GM23338 (cell line): ENCODE results near the gene HCK. TPM values are rescaled to one million over a fixed set of nuclear protein-coding genes. Genes with fewer than 3 reads are reported as not detected.

Source experiments
- ATAC-seq: fragments of 200-7000 bp; cut with Tn5 transposase; 3 replicates; pipeline ENCODE4 v1.9.1; 2020
- DNase-seq: peaks from one replicate; pipeline ENCODE4 v3.0.0-alpha.2; 2015; ENCODE audit warnings: low spot score
- H2AFZ ChIP-seq: fragments of 200-600 bp; sonication (generic); 2 replicates; pipeline ENCODE4 v1.8.0; 2016; ENCODE audit warnings: antibody characterized with exemption, mild to moderate bottlenecking, moderate library complexity
- H3F3A ChIP-seq: fragments of 200-600 bp; sonication (generic); replicated peaks from 2 replicates; pipeline ENCODE4 v1.8.0; 2017; ENCODE audit warnings: antibody characterized with exemption, mixed run types, low read depth
- H3K27ac ChIP-seq: fragments of 200-600 bp; sonication (generic); 2 replicates; pipeline ENCODE4 v1.6.1; 2016; ENCODE audit warnings: low read depth
- H3K27me3 ChIP-seq: fragments of 200-600 bp; sonication (generic); 2 replicates; pipeline ENCODE4 v1.8.0; 2016; ENCODE audit warnings: mild to moderate bottlenecking, mixed run types, moderate library complexity; ENCODE audit not compliant: insufficient read depth
- H3K36me3 ChIP-seq: fragments of 200-600 bp; sonication (generic); 2 replicates; pipeline ENCODE4 v1.8.0; 2016; ENCODE audit warnings: mild to moderate bottlenecking; ENCODE audit not compliant: insufficient read depth
- H3K4me1 ChIP-seq: fragments of 200-600 bp; sonication (generic); 2 replicates; pipeline ENCODE4 v1.8.0; 2016; ENCODE audit warnings: mild to moderate bottlenecking, moderate library complexity; ENCODE audit not compliant: insufficient read depth
- H3K4me2 ChIP-seq: fragments of 200-600 bp; sonication (generic); 2 replicates; pipeline ENCODE4 v1.7.1; 2017; ENCODE audit warnings: mixed run types
- H3K4me3 ChIP-seq: fragments of 200-600 bp; sonication (generic); 2 replicates; pipeline ENCODE4 v1.6.1; 2016; ENCODE audit warnings: mixed run types
- H3K79me2 ChIP-seq: fragments of 200-600 bp; sonication (generic); replicated peaks from 2 replicates; pipeline ENCODE4 v1.8.0; 2017; ENCODE audit warnings: mild to moderate bottlenecking; ENCODE audit not compliant: insufficient read depth
- H3K9me2 ChIP-seq: fragments of 200-600 bp; sonication (generic); 2 replicates; pipeline ENCODE4 v1.8.0; 2017; ENCODE audit not compliant: insufficient read depth
- H4K20me1 ChIP-seq: fragments of 200-600 bp; sonication (generic); replicated peaks from 2 replicates; pipeline ENCODE4 v1.8.0; 2017; ENCODE audit warnings: mild to moderate bottlenecking; ENCODE audit not compliant: insufficient read depth
- H3K27ac Mint-ChIP-seq: 2 replicates; pipeline ENCODE4 v1.8.0; 2020; ENCODE audit warnings: inconsistent platforms, mild to moderate bottlenecking, moderate library complexity, mixed read lengths
- H3K27me3 Mint-ChIP-seq: 3 replicates; pipeline ENCODE4 v1.8.0; 2022; ENCODE audit warnings: low read depth, mild to moderate bottlenecking, moderate library complexity, mixed read lengths, inconsistent platforms; ENCODE audit not compliant: insufficient read depth, poor library complexity
- H3K36me3 Mint-ChIP-seq: 3 replicates; pipeline ENCODE4 v1.8.0; 2021; ENCODE audit warnings: low read depth, mild to moderate bottlenecking, inconsistent platforms, moderate library complexity, mixed read lengths
- H3K4me1 Mint-ChIP-seq: 3 replicates; pipeline ENCODE4 v1.8.0; 2020; ENCODE audit warnings: mild to moderate bottlenecking, inconsistent platforms, mixed read lengths
- H3K4me3 Mint-ChIP-seq: 3 replicates; pipeline ENCODE4 v1.8.0; 2021; ENCODE audit warnings: moderate library complexity, mild to moderate bottlenecking, inconsistent platforms, mixed read lengths
- H3K9me3 Mint-ChIP-seq: 3 replicates; pipeline ENCODE4 v1.8.0; 2020; ENCODE audit warnings: moderate library complexity, mild to moderate bottlenecking, inconsistent platforms, mixed read lengths
- CREB1 ChIP-seq: fragments of 250-450 bp; sonication (Bioruptor Pico); IDR thresholded peaks from 2 replicates; pipeline ENCODE4 v1.5.0; 2020; ENCODE audit warnings: low read depth, mild to moderate bottlenecking, moderate library complexity
- JUNB ChIP-seq: IDR thresholded peaks from one replicate; pipeline ENCODE4 v1.6.1; 2016; ENCODE audit warnings: antibody characterized with exemption; ENCODE audit not compliant: unreplicated experiment
- NANOG ChIP-seq: IDR thresholded peaks from 2 replicates; pipeline ENCODE4 v1.6.1; 2016; ENCODE audit warnings: antibody characterized with exemption, borderline replicate concordance
- POLR2AphosphoS5 ChIP-seq: IDR thresholded peaks from 2 replicates; pipeline ENCODE4 v1.6.1; 2016; ENCODE audit warnings: antibody characterized with exemption, low read depth
- ZNF114 ChIP-seq: fragments of 250-450 bp; sonication (Bioruptor Pico); IDR thresholded peaks from 2 replicates; pipeline ENCODE4 v1.5.0; 2020; ENCODE audit warnings: mild to moderate bottlenecking, moderate library complexity
- ZNF331 ChIP-seq: fragments of 250-450 bp; sonication (Bioruptor Pico); IDR thresholded peaks from 2 replicates; pipeline ENCODE4 v1.5.0; 2020; ENCODE audit warnings: low read depth, mild to moderate bottlenecking, moderate library complexity
- polyA plus RNA-seq: library from polyadenylated mRNA; unstranded; fragments of >200 nt; fragmentation: Nextera tagmentation; extraction: Ambion mirVana; gene quantifications from 2 replicates; pipeline ENCODE4 v1.2.1, GENCODE V29; 2016
- total RNA-seq: library from RNA; depleted of rRNA; stranded (reverse); fragments of >200 nt; shearing (Covaris generic); gene quantifications from 2 replicates; pipeline ENCODE4 v1.2.3, GENCODE V29; 2014
- TF ChIP-seq, protein P1 (sequence below): fragments of 250-450 bp; sonication (Bioruptor Pico); IDR thresholded peaks from 2 replicates; pipeline ENCODE4 v1.5.0; 2020; ENCODE audit warnings: mild to moderate bottlenecking, moderate library complexity
- TF ChIP-seq, protein P2 (sequence below), 2 experiments: fragments of 200-600 bp in 1 of 2; sonication (generic) in 1 of 2; conservative IDR thresholded peaks; 2 replicates each; pipeline versions ENCODE4 v1.5.1 to v1.6.1; 2016 to 2017; ENCODE audit warnings: antibody characterized with exemption in 2 of 2, low read depth in 2 of 2, mild to moderate bottlenecking in 2 of 2, moderate library complexity in 1 of 2

The HCK gene
- total and polyA plus RNA-seq, 2 experiments from 2014 or later, result 0.97 TPM; not detected in 1

DNA sequence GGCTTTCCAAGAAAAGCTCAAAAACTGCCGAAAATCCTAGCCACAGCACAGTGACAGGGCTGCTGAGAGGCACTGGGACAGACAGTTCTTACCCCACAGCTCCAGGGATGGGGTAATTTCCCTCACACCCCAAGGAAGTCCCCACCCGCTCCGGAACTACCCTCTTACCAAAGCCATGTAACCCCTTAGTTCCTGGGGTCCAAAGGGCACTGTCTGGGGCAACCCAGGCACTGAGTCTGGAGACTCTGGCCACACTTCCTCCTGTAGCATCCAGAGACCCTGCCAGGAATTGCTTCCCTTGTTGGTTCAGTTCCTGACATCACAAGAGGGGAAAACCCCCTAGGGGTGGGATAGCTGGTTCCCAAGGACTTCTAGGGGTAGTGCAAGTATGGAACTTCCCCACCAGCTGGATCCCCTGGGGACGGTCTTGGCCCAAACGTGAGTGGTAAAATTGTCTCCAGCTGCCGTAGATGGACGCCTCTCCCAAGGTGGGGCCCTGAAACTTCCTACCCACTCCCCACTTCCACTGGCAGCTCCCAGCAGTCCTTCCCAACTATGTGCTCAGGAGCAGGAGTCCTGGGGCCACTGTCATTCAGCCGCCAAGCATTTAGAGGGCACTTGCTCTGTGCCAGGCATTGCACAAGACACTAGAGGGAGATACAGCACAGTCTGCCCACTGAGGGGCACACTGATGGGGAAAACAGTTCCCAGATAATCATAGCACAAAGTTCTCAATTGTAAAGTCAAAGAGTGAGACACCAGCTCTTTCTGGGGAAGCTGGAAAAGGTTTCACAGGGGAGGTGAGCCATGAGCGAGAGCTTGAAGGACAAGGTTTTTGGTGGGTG, 17.2 kb upstream of the HCK start:
- no peak overlapping the region for H3K27ac ChIP-seq
- Mint-ChIP-seq H3K27ac (no peak overlapping the region), H3K4me3 (no peak overlapping the region)

DNA sequence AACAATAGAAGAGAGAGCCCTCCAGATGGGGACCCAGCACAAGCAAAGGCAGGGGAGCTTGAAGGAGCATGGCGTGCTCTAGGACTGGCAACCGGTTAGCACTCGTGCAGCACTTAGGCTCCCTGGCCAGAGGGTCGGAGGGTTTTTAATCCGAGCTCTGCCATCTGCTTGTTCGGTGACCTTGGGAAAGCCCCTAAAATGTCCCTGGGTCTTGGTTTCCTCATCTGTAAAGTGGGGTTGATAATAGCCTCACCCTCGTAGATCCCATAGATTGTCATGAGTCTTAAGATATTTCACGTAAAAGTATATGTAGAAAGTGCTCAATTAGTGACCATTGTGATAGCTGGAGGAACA, 16.6 kb upstream of the HCK start:
- peaks cover 18% of the 10 kb centered on the region for H3K9me3 Mint-ChIP-seq
- no peak overlapping the region for H3K27ac ChIP-seq
- H3K4me1 Mint-ChIP-seq, result peaks cover 20% of the 10 kb centered on the region
- peaks cover under 1% of the 10 kb centered on the region for H3F3A ChIP-seq
- peaks cover 5% of the 10 kb centered on the region for H3K27me3 Mint-ChIP-seq
- TF ChIP-seq ZNF114 (no peak), ZNF331 (CRISPR knock-in tag) (no peak), CREB1 (CRISPR knock-in tag) (no peak), JUNB (no peak), POLR2AphosphoS5 (no peak)
- TF ChIP-seq, protein P1, sequence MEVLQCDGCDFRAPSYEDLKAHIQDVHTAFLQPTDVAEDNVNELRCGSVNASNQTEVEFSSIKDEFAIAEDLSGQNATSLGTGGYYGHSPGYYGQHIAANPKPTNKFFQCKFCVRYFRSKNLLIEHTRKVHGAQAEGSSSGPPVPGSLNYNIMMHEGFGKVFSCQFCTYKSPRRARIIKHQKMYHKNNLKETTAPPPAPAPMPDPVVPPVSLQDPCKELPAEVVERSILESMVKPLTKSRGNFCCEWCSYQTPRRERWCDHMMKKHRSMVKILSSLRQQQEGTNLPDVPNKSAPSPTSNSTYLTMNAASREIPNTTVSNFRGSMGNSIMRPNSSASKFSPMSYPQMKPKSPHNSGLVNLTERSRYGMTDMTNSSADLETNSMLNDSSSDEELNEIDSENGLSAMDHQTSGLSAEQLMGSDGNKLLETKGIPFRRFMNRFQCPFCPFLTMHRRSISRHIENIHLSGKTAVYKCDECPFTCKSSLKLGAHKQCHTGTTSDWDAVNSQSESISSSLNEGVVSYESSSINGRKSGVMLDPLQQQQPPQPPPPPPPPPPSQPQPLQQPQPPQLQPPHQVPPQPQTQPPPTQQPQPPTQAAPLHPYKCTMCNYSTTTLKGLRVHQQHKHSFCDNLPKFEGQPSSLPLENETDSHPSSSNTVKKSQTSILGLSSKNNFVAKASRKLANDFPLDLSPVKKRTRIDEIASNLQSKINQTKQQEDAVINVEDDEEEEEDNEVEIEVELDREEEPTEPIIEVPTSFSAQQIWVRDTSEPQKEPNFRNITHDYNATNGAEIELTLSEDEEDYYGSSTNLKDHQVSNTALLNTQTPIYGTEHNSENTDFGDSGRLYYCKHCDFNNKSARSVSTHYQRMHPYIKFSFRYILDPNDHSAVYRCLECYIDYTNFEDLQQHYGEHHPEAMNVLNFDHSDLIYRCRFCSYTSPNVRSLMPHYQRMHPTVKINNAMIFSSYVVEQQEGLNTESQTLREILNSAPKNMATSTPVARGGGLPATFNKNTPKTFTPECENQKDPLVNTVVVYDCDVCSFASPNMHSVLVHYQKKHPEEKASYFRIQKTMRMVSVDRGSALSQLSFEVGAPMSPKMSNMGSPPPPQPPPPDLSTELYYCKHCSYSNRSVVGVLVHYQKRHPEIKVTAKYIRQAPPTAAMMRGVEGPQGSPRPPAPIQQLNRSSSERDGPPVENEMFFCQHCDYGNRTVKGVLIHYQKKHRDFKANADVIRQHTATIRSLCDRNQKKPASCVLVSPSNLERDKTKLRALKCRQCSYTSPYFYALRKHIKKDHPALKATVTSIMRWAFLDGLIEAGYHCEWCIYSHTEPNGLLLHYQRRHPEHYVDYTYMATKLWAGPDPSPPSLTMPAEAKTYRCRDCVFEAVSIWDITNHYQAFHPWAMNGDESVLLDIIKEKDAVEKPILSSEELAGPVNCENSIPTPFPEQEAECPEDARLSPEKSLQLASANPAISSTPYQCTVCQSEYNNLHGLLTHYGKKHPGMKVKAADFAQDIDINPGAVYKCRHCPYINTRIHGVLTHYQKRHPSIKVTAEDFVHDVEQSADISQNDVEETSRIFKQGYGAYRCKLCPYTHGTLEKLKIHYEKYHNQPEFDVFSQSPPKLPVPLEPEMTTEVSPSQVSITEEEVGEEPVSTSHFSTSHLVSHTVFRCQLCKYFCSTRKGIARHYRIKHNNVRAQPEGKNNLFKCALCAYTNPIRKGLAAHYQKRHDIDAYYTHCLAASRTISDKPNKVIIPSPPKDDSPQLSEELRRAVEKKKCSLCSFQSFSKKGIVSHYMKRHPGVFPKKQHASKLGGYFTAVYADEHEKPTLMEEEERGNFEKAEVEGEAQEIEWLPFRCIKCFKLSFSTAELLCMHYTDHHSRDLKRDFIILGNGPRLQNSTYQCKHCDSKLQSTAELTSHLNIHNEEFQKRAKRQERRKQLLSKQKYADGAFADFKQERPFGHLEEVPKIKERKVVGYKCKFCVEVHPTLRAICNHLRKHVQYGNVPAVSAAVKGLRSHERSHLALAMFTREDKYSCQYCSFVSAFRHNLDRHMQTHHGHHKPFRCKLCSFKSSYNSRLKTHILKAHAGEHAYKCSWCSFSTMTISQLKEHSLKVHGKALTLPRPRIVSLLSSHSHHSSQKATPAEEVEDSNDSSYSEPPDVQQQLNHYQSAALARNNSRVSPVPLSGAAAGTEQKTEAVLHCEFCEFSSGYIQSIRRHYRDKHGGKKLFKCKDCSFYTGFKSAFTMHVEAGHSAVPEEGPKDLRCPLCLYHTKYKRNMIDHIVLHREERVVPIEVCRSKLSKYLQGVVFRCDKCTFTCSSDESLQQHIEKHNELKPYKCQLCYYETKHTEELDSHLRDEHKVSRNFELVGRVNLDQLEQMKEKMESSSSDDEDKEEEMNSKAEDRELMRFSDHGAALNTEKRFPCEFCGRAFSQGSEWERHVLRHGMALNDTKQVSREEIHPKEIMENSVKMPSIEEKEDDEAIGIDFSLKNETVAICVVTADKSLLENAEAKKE (CRISPR knock-in tag), result no peak
- H3K9me2 ChIP-seq, result no peaks in the 10 kb centered on the region
- H3K4me1 ChIP-seq, result peaks cover 12% of the 10 kb centered on the region
- no peak overlapping the region for H3K4me3 Mint-ChIP-seq
- ATAC-seq, result no peak
- DNase-seq, result no peak
- H3K27me3 ChIP-seq, result peaks cover 6% of the 10 kb centered on the region
- no peaks in the 10 kb centered on the region; the same call in 1 of the 3 replicates for H3K36me3 Mint-ChIP-seq
- no peak overlapping the region for H3K4me2 ChIP-seq
- H3K36me3 ChIP-seq, result no peaks in the 10 kb centered on the region
- H2AFZ ChIP-seq, result no peak overlapping the region
- no peaks in the 10 kb centered on the region for H3K79me2 ChIP-seq
- H4K20me1 ChIP-seq, result 0 out of 2 replicates have a peak, but pooled peaks cover 5% of the 10 kb centered on the region
- H3K4me3 ChIP-seq, result no peak overlapping the region
- H3K27ac Mint-ChIP-seq, result no peak overlapping the region

More for the DNA sequence above, 17.2 kb upstream of the HCK start:
- TF ChIP-seq NANOG, result no peak
- TF ChIP-seq, protein P2, sequence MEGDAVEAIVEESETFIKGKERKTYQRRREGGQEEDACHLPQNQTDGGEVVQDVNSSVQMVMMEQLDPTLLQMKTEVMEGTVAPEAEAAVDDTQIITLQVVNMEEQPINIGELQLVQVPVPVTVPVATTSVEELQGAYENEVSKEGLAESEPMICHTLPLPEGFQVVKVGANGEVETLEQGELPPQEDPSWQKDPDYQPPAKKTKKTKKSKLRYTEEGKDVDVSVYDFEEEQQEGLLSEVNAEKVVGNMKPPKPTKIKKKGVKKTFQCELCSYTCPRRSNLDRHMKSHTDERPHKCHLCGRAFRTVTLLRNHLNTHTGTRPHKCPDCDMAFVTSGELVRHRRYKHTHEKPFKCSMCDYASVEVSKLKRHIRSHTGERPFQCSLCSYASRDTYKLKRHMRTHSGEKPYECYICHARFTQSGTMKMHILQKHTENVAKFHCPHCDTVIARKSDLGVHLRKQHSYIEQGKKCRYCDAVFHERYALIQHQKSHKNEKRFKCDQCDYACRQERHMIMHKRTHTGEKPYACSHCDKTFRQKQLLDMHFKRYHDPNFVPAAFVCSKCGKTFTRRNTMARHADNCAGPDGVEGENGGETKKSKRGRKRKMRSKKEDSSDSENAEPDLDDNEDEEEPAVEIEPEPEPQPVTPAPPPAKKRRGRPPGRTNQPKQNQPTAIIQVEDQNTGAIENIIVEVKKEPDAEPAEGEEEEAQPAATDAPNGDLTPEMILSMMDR (conservative IDR thresholded peaks at IDR 0.05; ENCODE audit: low read depth in 2 of 2), result peak; percentile 48 to 73
- Mint-ChIP-seq H3K4me1 (peaks cover 17% of the 10 kb centered on the region), H3K36me3 (peaks cover 2% of the 10 kb centered on the region), H3K9me3 (peaks cover 22% of the 10 kb centered on the region), H3K27me3 (peaks cover 5% of the 10 kb centered on the region)
- 0 out of 2 replicates have a peak, but pooled peaks cover 9% of the 10 kb centered on the region for H4K20me1 ChIP-seq
- ATAC-seq (no peak), DNase-seq (peak; percentile 48)
- peaks cover 6% of the 10 kb centered on the region for H3F3A ChIP-seq
- H3K9me2 ChIP-seq, result no peaks in the 10 kb centered on the region
- no peaks in the 10 kb centered on the region for H3K36me3 ChIP-seq
- peaks cover 6% of the 10 kb centered on the region for H3K4me1 ChIP-seq
- H3K27me3 ChIP-seq, result peaks cover 12% of the 10 kb centered on the region
- H2AFZ ChIP-seq, result no peak overlapping the region
- H3K4me2 ChIP-seq, result no peak overlapping the region
- H3K79me2 ChIP-seq, result no peaks in the 10 kb centered on the region
- H3K4me3 ChIP-seq, result no peak overlapping the region
